Ammon's horn (tissue), 1 donor: Measurements from ENCODE around the gene SHISAL2B.
"Not testable (repeated sequence)": the region's sequence is repeated elsewhere in the genome, so short reads cannot be mapped to it uniquely, and the experiment has no call there.

Source experiments
- DNase-seq: peaks from one replicate; pipeline ENCODE4 v3.0.0-alpha.2; 2016; ENCODE audit warnings: low spot score

Gene SHISAL2B

GRCh38 chr5:64700765-64701164 is 10.5 kb downstream of the SHISAL2B start:
- DNase-seq = no peak

- not testable (repeated sequence) for DNase-seq
Measured at GRCh38 chr5:64706074-64706473, 15.8 kb downstream of the SHISAL2B start.

DNA sequence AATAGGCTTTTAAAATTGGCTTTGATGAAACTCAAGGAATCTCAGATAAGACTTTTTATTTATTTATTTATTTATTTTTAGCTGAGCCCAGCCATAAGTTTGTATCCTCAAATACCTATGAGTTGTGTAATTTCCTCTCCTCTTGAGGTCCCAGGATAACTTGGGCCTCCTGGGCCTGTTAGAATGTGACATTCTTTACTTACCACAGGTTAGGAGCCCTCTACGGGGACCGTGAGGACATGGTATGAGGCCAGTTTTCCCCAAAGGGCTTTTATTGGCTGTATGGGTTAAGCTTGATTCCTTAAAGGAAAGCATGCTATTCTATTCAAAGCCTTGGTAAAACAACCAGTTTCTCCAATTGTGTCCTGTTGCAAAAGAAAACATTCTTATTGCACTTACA is 16.9 kb downstream of the SHISAL2B start:
- DNase-seq = no peak

GRCh38 chr5:64714495-64714894 is 24.2 kb downstream of the SHISAL2B start:
- DNase-seq = not testable (repeated sequence)

DNA sequence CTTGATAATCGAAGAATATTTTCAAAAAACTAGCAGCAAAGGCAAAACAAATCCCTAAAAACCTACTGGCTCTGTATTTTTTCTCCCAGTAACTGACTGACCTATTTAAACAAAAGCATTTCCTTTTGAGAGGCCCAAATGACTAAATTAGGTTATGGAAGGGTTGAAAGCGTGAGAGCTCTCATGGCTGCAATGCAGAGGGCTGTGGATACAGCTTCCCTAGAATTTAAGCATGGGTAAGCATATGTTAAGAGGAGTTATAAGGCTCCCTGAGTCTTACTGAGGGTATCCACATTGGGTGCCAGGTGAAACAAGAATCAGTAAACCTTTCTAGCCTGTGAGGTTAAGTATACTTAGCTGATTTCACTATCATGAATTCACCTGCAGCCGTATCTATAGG is 32.3 kb downstream of the SHISAL2B start:
- no peak for DNase-seq

DNA sequence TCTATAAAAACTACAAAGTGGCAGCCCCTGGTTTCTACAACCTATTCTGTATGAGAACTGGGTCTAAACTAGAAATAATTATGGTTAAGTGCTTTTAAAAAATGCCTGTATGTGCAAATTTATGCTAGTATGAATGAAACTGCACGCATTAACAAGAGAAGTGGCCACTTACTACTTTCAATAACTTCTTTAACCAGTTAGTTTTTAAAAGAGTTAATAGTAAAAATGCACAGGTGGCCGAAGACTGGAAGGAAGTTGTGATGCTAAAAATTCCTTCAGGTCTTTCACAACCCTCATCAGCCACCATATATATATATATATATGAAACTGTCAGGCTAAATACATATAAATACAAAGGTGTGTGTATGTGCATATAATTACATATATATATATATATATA is 36.8 kb downstream of the SHISAL2B start:
- no peak for DNase-seq

DNA sequence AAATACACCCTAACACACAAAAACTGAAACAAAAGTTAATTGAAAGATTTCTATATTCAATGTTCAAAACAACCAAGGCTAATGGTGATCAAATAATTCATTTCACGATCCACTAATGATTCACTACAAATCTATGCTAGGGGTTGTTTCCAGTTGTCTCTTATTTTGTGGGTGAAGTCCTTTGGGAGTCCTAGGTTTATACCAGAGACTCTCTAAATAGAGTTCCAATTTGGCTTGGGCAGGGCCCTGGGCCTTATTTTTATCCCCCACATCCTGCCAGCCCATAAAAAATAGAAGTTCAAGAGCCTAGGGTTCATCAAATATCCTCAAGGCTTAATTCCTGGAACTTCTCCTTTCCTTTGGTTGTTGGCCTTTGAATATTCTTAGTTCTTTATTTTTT is 52.1 kb downstream of the SHISAL2B start:
- no peak for DNase-seq

DNA sequence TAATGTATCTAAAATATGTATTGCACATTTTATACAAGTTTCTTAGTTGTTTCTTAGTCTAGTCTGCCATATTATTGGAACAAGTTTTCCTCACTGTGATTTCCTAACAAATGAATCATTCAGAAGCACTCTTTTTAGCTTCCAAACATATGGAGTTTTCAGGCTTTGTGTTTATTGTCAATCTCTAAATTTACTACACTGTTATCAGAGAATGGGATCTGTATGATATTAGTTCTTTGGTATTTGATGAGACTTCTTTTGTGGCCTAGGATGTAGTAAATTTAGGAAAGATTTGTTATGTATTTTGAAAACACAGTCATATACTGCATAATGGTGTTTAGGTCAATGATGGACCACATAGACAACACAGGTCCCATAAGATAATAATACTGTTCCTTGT is 52.5 kb downstream of the SHISAL2B start:
- no peak for DNase-seq

DNA sequence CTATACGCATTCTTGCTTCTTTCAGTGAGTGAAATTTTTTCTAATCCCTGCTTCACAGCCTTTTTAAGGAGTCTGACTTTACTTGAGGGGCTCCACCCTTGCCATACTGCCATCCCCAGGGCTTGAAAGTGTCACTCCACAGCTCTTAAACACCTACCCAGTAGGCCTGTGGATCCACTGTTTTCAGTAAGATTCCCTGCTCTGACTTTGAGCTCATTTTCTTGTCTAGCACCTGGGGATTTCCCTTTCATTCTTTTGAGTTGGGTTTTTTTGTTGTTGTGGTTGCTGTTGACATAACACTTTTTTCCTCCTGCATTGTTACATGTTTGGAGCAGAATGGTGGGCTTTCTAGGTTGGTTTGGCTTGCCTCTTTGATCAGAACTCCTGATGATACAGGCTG is 54.6 kb downstream of the SHISAL2B start:
- no peak for DNase-seq

DNA sequence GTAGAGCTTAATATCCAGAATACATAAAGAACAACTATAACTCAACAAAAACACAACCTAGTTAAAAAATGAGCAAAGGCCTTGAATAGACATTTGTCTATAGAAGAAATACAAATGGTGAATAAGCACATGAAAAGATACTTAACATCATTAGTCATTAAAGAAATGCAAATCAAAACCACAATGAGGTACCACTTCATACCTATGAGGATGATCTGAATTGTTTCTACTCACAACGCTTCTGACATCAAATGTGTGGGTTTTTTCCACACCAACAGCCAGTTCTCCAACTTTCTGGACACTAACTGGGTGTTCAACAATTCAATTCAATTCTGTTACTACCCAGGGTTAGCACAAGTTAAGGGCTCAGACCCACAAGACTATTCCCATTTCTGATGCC is 56.1 kb downstream of the SHISAL2B start:
- no peak for DNase-seq

DNA sequence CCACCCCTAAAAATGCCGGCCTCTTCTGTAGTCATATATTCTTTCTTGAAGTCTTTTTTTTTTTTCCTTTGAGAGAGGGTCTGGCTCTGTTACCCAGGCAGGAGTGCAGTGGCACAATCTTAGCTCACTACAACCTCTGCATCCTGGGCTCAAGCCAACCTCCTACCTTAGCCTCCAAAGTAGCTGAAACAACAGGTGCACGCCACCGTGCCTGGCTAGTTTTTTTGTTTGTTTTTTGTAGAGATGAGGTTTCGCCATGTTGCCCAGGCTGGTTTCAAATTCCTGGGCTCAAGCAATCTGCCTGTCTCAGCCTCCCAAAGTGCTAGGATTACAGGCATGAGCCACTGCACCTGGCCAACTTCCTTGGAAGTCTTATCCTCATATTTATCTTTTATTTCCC is 59.1 kb downstream of the SHISAL2B start:
- DNase-seq = no peak

DNA sequence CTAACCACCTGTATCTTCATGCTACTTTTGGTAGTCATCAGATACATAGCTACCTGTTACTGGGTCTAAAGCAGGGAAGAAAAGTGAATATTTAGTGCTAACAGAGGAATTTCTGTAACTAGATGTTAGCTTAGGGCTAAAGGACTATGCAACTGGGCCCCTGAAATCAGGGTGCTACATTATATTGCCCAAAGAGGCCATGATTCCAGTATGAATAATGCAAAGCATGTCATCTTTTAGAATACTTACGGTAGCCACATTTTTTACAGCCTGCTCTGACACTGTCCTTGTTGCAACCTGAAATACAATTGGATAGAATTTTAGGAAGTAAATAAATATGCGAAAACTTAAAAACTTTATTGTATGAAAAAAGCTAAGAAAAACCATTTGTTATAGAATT is 63.8 kb downstream of the SHISAL2B start:
- DNase-seq = no peak

DNA sequence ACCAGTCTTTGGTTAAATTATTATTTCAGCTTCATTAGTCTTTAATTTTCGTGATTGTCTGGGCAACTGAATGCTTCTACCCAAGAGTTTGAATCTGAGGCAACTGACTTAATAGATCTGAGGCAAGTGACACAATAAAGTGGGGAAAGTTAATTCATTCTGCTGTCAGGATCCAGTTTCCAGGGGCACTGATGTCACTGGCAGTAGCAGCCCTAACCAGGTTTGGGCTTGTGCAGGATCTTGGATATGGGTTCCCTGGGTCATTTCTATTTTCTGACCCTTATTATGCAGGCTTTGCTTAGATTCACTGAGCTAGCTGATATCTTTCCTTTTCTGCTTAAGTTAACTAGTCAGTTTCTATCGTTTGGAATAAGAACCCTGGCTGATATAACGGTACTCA is 68.6 kb downstream of the SHISAL2B start:
- DNase-seq = no peak

DNA sequence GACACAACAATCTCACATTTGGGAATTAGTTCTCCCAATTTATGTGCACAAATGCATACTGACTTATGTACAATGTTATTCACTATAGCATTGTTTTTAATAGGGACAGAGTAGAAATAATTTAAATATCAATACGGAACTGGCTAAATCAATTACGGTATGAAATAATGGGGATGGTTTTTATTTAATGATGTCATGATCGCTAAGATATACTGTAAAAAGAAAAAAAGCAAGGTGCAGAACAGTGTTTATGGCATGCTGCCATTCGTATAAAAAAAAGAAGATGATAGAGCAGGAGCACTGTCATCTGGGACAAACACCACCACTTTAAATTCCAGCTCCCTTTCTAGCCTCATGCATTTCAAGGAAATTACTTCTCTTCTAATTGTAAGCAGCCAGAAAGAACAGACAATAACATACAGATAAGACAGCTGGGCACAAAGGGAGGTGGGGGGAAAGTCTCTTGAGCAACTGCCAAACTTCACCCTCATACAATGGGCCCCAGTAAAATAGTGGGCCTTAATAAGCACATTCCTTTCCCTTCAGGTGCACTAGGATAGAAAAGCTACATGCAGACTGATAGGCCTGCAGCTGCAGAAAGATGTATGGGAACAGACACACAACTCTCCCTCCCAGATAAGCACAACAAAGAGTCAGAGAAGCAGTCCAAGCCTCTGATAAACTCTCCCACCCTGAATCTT is 69.8 kb downstream of the SHISAL2B start:
- DNase-seq = no peak

DNA sequence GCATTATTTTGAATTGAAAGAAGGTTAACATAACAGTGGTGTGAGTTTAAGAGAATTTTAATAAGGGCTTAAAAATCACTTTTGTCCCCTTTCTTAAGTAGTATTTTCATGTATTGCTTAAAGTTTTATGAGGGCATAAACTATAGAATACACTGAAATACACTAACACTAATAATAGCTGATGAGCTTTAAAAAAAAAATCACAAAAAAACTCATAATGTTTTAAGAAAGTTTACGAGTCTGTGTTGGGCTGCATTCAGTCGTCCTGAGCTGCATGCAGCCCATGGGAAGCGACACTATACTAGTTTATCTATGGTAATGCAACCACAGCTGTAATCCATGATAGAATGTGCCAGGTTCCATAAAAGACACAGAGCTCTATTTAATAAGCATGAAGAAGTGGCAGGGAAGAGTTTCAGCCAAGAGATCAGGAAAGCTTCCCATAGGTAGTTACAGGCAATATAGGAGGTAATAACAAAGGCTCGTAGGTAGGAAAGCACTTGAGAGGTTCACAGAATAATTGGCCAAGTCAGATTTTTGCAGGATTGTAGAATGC is 73.7 kb downstream of the SHISAL2B start:
- no peak for DNase-seq

DNA sequence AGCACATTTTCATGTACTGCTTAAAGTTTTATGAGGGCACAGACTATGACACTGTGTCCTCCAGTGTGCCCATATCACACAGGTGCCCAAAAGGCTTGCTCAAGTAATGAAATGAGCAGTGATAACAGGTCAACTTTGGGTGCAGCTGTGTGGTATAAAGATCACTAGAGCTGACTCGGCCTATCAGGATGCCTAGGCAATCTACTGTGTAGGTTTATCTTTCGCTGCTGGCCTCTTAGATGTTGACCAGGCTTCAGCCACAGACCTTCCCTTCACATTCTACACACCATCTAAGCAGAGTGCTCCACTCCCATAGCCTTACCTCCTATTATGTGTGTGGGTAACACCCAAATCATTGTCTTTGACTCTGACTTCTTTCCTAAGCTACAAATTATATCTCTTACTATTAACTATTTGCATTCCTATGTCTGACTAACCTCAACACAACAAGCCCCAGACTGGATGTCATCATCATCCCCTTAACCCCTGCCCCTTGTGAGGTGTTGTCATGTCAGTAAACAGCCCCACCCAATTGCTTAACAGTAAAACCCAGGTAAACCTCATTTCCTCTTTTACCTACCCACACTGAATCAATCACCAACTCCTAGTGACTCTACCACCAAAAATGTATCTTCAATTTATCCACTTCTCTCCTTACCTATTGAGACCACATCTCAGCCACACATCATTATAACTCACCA is 75.7 kb downstream of the SHISAL2B start:
- DNase-seq = no peak

- DNase-seq = no peak
Measured at GRCh38 chr5:64766941-64767340, 76.6 kb downstream of the SHISAL2B start.
